Hindlimb muscle (tissue), 1 donor: Measurements from ENCODE around the gene USP28. TPM values are rescaled to one million over a fixed set of nuclear protein-coding genes. Genes with fewer than 3 reads are reported as not detected.
"Not testable (repeated sequence)": the region's sequence is repeated elsewhere in the genome, so short reads cannot be mapped to it uniquely, and the experiment has no call there.

ENCODE experiments used
- DNase-seq: peaks from one replicate; pipeline ENCODE4 v3.0.0-alpha.2; 2013
- polyA plus RNA-seq: library from polyadenylated mRNA; unstranded; fragments of 120-200 nt; gene quantifications from one replicate; pipeline ENCODE4 v1.2.1, GENCODE V29; 2013; ENCODE audit not compliant: insufficient read length

Gene USP28
- polyA plus RNA-seq: 94.2 TPM

- peak; percentile 100 for DNase-seq
These were observed at the start of gene USP28 for GRCh38 chr11:113875234-113876073. Gene USP28 (minus strand): TSS chr11:113875572. CDS start chr11:113875501, 71 bp downstream.

DNA sequence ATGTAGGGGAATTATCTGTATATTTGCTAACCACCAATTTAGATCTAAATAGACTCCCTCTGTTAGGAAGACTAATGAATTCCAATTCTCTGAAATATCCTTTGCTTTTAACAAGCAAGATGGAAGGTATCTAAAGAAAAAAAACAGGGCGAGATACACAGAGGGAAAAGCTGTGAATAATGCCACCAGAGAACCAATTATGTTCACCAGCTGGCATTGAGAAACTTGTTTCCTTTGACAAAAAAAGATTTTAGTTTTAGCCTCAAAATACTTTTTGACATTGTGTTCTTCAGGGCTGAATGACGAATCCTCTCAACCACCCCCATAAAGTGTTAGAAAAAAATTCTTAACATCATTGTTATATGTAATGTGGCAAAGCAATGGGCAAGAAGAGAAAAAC, 48.2 kb upstream of the USP28 start:
- no peak for DNase-seq

- DNase-seq: not testable (repeated sequence)
These were observed 36.1 kb upstream of the USP28 start for GRCh38 chr11:113911491-113911890.

- no peak for DNase-seq
These were observed 32.7 kb upstream of the USP28 start for GRCh38 chr11:113908098-113908497.

GRCh38 chr11:113907681-113908080, 32.3 kb upstream of the USP28 start:
- DNase-seq: no peak

DNA sequence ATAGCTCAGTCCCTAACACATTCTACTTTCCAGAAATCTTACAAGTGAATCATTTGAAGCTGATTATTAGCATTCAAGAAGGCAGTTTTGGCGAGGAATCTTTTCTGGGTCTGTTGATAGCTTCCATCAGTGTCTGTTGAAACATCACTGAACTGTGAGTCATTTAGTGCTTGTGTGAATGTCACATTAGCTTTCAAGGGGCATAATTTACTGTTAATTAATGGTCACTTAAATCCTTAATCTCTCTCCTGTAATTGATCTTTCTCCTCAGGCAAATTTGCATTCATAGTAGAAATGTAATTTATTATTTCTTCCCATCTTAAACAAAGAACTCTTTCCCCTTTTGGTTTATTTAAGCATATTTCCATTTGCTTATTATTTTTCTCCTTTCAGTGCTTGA, 31.8 kb upstream of the USP28 start:
- DNase-seq: no peak

- DNase-seq: no peak
These were observed 31.1 kb upstream of the USP28 start for GRCh38 chr11:113906516-113906915.

DNA sequence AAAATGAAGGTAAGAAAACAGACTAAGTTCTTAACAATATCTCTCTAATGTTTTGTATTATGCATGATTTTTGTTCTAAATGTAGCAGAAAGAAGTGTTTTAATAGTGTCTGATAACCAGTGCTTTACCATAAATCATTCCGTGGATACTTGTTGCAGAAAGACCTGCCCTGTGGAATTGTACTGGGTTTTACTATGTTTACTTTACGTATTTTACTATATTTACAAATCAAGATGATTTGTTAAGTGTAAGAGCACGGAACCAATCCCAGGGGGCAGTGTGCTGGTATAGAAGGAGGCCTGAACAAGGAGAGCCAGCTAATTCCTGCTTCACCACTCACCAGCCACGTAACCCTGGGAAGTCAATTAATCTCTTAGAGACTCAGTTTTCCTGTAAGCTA, 30.7 kb upstream of the USP28 start:
- no peak for DNase-seq

GRCh38 chr11:113904379-113905101, 29.2 kb upstream of the USP28 start, which contains the start of gene HTR3B:
Gene HTR3B (plus strand): TSS chr11:113904796. CDS start chr11:113904934, 138 bp downstream.
- no peak for DNase-seq

DNA sequence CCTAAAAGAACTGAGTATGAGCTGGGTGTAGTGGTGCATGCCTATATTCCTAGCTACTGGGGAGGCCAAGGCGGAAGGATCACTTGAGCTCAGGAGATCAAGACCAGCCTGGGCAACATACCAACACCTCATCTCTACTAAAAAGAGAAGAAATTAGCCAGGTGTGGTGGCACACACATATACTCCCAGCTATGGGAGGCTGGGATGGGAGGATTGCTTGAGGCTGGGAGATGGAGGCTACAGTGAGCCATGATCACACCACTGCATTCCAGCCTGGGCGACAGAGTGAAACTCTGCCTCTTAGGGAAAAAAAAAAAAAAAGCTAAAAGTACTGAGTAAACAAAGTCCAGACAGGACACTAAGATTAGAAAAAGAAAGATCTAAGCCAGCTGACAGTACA, 25.8 kb upstream of the USP28 start:
- no peak for DNase-seq

GRCh38 chr11:113896156-113896879, 20.9 kb upstream of the USP28 start:
- DNase-seq: peak; percentile 43

DNA sequence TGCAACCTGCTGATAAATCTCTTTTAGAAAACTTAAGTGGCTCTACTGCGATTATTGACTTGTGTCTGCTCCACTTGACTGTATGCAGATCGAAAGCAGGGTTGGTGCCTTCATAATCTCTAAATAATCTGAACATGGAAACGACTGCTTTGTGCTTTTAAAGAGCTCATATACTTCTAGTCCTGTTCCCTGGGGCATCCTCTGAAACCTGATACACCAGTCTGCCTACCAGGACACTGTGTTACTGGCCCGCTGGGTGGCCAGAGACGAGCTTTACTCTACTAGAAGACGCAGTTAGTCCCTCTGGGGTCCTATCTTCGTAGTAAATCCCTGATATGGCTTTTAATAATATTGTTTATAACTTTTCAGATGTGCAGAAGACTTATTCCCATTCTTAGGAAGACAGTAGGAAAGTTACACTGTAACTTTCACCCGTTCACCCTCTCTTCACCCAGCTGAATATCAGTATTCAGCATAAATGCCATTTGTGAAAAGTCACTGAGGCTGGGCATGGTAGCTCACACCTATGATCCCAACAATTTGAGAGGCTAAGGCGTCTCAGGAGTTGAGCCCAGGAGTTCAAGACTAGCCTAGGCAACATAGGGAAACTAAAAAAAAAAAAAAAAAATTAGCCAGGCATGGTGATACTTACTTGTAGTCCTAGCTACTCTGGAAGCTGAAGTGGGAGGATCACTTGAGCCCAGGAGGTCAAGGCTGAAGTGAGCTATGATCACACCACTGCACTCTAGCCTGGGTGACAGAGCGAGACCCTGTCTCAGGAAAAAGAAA, 20.2 kb upstream of the USP28 start:
- DNase-seq: no peak

DNA sequence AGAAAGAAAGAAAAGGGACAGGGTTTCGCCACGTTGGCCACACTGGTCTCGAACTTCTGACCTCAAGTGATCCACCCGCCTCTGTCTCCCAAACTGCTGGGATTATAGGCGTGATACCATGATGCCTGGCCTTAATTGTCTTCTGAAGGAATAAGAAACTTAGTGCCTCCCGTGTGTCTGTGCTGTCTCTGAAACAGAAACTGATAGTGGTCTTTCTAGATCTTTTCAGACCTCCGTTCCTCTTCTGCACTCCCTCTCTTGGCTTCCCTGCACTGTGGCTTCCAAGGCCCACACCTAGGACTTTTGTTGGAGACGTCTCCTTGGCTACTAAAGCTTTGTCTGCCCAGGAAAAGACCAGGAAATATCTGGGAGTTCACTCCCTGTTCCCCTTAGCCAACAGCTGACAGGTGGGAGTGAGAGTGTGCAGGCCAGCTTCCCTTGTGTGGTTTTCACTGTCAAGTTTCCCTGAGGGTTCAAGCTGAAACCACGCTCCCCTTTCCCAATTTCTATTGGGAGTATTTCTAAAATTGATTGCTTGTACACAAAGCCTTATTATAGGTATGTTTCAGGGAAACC, 19.1 kb upstream of the USP28 start:
- DNase-seq: no peak

GRCh38 chr11:113888848-113889247, 13.5 kb upstream of the USP28 start:
- no peak for DNase-seq

- DNase-seq: no peak
These were observed 10.5 kb upstream of the USP28 start for GRCh38 chr11:113885897-113886296.

DNA sequence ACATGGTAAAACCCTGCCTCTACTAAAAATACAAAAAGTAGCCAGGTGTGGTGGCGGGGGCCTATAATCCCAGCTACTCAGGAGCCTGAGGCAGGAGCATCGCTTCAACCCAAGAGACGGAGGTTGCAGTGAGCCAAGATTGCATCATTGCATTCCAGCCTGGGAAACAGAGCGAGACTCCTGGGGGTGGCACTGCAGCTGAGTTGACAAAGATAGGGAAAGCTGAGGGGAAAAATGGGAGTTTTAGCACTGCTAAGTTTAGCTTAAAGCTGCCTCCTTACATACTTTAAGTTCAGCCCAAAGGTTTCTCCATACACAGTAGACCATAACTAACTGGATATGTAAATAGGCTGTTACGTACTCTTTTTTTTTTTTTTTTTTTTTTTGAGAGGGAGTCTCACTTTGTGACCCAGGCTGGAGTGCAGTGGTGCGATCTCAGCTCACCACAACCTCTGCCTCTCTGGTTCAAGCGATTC, 9.0 kb upstream of the USP28 start:
- DNase-seq: no peak

- no peak for DNase-seq
These were observed 6.5 kb upstream of the USP28 start for GRCh38 chr11:113881856-113882255.

GRCh38 chr11:113880971-113881370, 5.6 kb upstream of the USP28 start:
- no peak for DNase-seq

DNA sequence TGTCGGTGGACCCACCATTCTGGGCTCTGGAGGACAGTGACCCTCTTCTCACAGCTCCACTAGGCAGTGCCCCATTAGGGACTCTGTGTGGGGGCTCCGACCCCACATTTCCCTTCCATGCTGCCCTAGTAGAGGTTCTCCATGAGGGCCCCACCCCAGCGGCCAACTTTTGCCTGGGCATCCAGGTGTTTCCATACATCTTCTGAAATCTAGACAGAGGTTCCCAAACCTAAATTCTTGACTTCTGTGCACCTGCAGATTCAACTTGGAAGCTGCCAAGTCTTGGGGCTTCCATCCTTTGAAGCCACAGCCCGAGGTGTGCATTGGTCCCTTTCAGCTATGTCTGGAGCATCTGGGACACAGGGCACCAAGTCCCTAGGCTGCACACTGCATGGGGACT, 4.1 kb upstream of the USP28 start:
- not testable (repeated sequence) for DNase-seq

GRCh38 chr11:113877670-113878055, 2.3 kb upstream of the USP28 start:
- DNase-seq: no peak

GRCh38 chr11:113876798-113877669, 1.7 kb upstream of the USP28 start:
- no peak for DNase-seq
